HG03175 (cell line): Measurements from ENCODE around the gene EHMT1.
"Not testable (repeated sequence)": the region's sequence is repeated elsewhere in the genome, so short reads cannot be mapped to it uniquely, and the experiment has no call there.

Experiments used
- ATAC-seq: cut with Tn5 transposase; IDR thresholded peaks from one replicate; pipeline ENCODE4 v1.9.1; 2021; ENCODE audit warnings: mild to moderate bottlenecking, moderate library complexity; ENCODE audit not compliant: unreplicated experiment

EHMT1 gene

GRCh38 chr9:137838576-137838975 is 219.8 kb downstream of the EHMT1 start:
- no peak for ATAC-seq

- no peak for ATAC-seq
These were observed 224.6 kb downstream of the EHMT1 start for GRCh38 chr9:137843355-137843754.

- ATAC-seq: no peak
These were observed 232.9 kb downstream of the EHMT1 start for GRCh38 chr9:137851516-137852267.

- no peak for ATAC-seq
These were observed 234.7 kb downstream of the EHMT1 start for GRCh38 chr9:137853392-137853995.

- ATAC-seq: no peak
These were observed 241.6 kb downstream of the EHMT1 start for GRCh38 chr9:137860361-137860760.

- ATAC-seq: no peak
These were observed 246.9 kb downstream of the EHMT1 start for GRCh38 chr9:137865581-137866145.

- no peak for ATAC-seq
These were observed 247.7 kb downstream of the EHMT1 start for GRCh38 chr9:137866226-137867141.

- ATAC-seq: no peak
These were observed 251.6 kb downstream of the EHMT1 start for GRCh38 chr9:137870432-137870831.

GRCh38 chr9:137872296-137872695 is 253.5 kb downstream of the EHMT1 start:
- ATAC-seq: no peak

GRCh38 chr9:137873408-137873807 is 254.6 kb downstream of the EHMT1 start:
- no peak for ATAC-seq

- no peak for ATAC-seq
These were observed 255.1 kb downstream of the EHMT1 start for GRCh38 chr9:137873858-137874362.

GRCh38 chr9:137875354-137875753 is 256.5 kb downstream of the EHMT1 start:
- ATAC-seq: no peak

GRCh38 chr9:137875846-137876245 is 257.0 kb downstream of the EHMT1 start:
- no peak for ATAC-seq

GRCh38 chr9:137876269-137876668 is 257.5 kb downstream of the EHMT1 start:
- no peak for ATAC-seq

- no peak for ATAC-seq
These were observed 258.1 kb downstream of the EHMT1 start for GRCh38 chr9:137876781-137877386.

GRCh38 chr9:137877506-137878122 is 258.8 kb downstream of the EHMT1 start, which contains the start of gene CACNA1B:
Gene CACNA1B (plus strand): TSS chr9:137877782. CDS start chr9:137877934, 152 bp downstream.
- ATAC-seq: not testable (repeated sequence)

- ATAC-seq: no peak
These were observed 259.5 kb downstream of the EHMT1 start for GRCh38 chr9:137878146-137878941.

GRCh38 chr9:137879052-137879451 is 260.2 kb downstream of the EHMT1 start:
- ATAC-seq: no peak

GRCh38 chr9:137879566-137880150 is 260.9 kb downstream of the EHMT1 start:
- no peak for ATAC-seq
